NK-92 treated with Interleukin-12 subunit alpha and Interleukin-12 subunit beta, amount 100 ng/mL, for 24 hours (cell line): ENCODE data around the gene THRA.
"Not testable (repeated sequence)": the region's sequence is repeated elsewhere in the genome, so short reads cannot be mapped to it uniquely, and the experiment has no call there.

Experiments used
- DNase-seq: peaks from one replicate; lab custom pipeline; 2025; lab: John Stamatoyannopoulos, UW

THRA gene

DNA sequence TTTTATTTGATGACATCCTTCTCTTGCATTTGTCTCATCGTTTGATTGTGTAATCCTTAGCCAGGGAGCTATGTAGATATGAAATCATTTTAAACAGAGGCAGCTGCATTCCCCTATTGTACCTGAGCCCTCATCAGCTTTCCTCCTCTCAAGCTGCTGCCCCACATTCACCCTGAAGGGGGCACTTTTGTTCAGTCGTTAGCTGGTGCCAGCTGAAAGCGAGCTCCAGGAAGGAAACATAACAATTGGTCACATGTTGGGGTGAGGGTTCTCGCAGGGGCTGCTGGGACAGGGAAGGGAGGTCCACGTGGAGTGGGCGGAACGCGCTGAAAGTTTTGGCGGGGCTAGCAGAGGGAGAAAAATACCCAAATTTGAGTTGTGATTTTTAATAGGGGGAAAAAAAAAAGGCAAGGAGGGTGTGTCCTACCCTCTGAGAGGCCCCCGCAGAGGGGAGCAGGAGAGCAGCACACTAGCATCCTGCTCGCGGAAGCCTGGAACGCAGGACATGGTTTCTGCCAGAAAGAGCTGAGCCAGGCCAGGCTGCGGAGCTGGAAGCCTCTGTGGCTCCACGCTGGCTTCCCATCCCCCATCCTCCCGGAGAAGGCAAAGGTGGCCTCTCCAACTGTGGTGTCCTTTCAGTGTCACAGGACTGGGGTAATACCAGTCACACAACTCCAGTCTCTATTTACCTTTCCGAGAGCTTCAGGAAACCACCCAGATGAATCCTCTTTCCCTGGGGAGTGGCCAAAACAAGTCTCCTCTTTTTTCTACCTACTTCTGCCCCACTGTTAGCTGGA lies 50.5 kb downstream of the THRA start:
- DNase-seq, result peak; percentile 88

DNA sequence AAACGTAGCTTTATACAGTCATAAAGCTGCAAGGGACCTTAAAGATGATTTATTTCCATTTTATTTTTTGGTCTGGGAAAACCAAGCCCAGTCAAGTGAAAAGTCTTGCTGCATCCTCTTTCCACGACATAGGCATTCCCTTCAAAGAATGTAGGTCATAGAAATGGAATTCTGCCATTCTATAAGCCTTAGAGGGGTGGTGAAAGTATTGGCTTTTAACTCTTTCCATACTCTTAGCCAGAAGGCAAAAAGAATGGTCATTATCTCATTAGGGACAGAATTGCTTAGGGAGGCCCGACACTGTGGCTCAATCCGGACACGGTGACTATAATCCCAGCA lies 51.1 kb downstream of the THRA start:
- DNase-seq, result no peak

DNA sequence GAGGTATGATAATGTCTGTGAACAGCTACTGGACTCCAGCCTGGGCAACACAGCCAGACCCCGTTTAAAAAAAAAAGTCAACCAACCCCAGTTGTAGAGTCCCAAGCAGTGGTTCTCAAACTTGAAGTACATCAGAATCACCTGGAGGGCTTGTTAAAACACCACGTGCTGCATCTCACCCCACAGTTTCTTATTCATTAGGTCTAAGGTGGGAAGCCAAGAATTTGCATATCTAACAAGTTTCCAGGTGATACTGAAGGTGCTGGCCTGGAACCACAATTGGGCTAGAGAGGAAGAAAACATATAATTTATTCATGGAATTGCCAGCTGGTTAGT lies 52.3 kb downstream of the THRA start:
- no peak for DNase-seq

DNA sequence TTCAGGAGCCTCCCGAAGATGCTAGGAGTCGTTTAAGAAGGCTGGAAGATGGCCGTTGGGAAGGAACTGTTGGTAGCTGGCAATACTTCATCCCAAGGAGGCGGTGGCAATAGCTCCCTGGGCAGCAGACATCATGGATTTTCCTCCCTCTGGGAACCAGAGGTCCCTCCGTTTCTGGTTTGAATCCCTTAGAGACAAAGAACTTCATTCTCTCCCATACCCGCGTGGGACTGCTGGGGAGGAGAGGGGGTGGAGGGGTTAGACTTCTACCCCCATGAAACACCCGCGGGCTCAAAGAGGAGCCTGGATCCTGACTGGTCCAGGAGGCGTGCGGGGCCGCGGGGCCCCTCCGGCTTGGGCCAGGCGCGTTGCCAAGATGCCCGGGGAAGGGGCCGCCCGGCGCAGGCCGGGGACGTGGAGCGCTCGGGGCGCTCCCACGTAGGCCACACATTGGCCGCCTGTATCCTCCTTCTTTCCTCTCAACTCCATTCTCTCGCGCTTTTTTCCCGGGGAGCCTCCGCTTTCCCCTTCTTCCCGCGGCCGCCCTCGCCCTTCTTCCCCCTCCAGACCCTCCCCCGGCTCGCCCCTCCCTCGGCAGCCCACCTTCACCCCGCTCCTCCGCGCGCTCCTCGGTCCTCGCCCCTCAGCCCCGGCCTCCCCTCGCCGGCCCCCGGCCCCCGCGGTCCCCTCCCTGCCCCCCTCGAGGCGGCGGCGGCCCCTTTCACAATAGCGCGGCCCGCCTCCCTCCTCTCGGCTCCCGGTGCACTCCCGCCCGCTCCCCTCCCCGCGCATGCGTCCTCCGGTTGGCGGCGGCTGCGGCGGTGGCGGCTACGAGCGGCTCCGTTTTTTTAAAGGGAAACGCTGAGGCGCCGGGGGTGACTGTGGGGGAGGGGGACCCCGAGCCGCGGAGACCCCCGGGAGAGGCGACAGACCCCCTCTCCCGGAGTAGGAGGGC lies 58.7 kb downstream of the THRA start, which contains the start of gene MSL1:
Gene MSL1, plus strand, starts transcription at position 791 of the 955 bp plus-strand sequence. CDS start 642 bp downstream, outside the sequence.
- DNase-seq, result peak; percentile 78

DNA sequence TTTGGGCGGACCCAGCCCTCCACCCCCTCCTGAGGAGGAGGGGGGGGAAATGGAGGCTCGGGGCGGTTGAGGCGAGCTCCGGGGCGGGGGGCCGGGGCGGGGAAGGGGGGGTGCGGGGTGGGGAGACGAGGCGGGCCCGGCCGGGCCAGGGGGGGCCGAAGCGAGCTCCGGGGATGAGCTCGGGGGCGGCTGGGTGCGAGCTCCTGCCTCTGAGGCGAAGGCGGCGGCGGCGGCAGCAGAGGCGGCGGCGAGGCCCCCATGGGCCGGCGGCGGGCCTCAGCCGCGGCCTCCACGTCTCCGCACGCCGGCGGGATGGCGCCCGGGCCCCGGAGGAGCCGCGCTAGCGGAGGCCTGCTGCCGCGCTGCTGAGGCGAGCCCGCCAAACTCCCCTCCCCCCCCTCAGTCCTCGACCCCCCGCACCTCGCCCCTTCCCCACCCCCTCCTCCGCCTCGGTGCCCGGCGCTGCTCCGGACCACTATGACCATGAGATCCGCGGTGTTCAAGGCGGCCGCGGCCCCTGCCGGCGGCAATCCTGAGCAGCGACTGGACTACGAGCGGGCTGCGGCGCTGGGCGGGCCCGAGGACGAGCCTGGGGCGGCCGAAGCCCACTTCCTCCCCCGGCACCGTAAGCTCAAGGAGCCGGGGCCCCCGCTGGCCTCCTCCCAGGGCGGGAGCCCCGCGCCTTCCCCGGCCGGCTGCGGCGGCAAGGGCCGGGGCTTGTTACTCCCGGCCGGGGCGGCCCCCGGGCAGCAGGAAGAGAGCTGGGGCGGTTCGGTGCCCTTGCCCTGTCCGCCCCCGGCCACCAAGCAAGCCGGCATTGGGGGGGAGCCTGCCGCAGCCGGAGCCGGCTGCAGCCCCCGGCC lies 59.6 kb downstream of the THRA start:
- peak; percentile 66 for DNase-seq

DNA sequence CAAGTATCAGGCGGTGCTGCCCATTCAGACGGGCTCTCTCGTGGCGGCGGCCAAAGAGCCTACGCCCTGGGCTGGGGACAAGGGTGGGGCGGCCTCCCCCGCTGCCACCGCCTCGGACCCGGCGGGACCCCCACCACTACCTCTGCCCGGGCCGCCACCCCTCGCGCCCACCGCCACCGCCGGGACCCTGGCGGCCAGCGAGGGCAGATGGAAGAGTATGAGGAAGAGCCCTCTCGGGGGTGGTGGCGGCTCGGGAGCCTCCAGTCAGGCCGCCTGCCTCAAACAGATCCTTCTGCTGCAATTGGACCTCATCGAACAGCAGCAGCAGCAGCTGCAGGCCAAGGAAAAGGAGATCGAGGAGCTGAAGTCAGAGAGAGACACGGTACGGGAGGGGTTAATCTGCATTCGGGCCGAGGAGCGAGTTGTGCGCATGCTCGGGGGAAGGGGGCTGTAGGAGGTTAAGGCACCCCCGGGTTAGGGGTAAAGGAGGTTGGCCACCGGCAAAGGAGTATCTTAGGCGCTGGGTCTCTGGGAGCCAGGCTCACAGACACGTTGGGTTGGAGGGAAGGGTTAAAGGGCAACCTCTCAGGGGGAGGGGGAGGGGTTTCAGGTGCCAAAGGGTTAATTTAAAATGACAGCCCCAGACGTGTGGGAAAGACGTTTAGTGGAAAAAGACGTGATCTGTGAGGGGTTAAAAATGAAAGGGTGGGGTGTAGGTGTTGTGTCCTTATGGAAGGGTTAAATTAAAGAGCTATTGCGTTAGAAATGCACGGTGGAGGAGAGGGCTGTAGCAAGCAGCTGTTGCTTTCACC lies 60.4 kb downstream of the THRA start:
- DNase-seq, result peak; percentile 45

DNA sequence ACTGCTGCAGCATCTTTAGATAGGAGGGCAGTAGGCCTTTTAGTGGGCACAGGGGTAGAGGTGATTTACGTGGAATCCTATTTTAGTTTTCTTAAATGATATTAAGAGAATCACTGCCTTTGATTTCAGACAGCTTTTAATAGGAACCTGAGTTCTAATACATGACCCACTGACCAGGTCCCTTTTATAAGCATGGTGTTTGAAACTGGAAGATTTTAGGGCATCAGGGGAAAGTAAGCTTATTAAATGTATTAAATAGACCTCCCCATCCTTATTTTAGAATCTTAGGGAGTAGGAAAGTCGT lies 61.0 kb downstream of the THRA start:
- DNase-seq, result no peak

DNA sequence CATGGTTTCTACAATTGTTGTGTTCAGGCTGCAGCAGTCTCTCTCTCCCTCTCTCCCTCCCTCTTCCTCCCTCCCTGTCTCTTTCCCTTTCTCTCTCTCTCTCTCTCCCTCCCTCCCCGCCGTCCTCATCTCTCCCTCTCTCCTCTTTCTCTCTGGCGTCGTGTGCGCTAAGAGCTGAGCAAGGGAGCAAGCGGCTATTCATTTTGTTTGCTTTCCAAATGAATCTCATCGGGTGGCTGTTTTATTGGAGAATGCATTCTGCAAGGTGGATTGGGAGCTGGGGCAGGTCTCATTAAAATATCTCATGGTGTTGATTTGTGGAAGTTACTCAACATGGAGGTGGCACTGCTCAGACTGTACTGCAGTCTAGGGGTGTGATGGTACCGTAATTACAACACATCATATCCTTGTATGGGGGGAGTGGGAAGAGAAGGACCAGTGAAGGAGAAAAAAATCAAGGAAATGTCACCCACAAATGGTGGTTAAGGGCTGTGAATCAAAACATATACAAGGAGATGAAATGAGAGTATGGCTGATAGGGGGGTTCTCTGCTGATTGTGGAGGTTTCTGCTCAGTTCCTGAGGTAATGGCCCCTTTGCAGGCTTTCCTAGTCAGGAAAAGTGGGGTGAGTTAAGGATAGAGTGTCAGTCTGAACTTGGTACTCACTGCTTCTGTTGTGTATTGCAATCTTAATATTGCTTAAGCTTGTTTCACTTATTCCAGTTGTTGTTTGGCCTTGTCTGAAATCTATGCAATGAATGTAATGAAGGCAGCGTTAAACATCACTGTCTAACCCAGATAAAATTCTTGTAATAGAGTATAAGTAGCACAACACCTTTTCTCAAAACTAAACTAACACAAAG lies 61.7 kb downstream of the THRA start:
- no peak for DNase-seq

DNA sequence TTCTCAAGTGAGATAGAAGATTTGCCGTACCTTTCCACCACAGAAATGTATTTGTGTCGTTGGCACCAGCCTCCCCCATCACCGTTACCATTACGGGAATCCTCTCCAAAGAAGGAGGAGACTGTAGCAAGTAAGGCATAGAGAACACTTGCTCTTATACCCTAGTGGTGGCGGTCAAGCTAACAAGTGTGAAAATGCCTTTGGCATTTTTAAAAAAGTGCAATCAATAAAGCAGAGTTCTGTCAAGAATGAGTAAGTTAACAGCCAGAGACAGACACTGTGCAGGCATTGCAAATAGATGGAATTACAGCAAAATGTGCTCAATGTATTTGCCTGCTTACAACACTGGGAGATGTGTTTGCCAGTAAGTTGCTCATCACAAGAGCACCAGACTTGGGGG lies 66.7 kb downstream of the THRA start:
- DNase-seq, result no peak

DNA sequence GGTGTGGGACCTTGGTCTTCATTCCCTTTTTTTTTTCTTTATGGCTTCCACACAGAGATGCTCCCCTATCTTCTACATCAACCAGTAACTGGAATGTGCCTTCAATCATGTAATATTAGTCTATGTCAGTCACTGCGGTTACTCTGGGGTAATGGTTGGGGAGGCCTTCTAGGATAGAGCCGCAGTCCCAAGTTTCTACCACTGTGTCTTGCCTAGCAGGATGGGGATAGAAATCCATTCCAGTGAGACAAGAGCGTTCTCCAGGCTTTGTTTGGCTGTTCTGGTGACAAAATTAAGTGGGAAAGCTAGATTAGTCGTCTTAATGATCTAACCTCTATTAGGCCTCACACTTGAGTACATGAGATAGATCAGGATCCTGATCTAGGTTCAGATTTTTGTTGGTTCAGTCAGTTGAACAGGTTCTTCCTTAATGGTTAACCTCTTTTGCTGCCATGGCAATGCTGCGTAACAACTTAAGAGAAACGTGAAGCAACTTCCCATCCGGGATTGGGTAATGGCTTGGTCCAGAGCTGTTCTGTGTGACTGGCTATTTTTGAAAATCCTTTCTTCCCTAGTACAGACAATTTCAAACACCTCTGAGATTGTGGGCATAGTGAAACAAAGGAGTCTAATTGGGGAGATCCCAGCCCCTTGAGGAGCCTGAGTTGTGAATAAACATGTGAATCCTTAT lies 67.7 kb downstream of the THRA start:
- no peak for DNase-seq

DNA sequence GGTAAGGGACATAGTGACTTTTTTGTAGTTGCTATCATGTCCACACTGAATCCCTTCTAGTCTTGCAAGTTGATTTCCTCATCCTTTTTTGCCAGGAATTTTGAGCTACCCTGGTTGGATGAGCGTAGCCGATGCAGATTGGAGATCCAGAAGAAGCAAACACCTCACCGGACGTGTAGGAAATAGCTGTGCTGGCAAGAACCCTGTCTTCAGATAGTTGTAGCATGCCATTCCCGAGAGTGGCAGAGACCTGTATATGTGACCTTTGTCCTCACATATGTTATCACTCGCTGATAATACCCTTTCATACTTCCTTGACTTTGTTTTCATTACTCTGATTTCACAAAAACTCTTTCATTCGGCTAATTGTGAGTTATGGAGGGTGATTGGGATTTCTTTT lies 71.4 kb downstream of the THRA start:
- DNase-seq, result no peak

DNA sequence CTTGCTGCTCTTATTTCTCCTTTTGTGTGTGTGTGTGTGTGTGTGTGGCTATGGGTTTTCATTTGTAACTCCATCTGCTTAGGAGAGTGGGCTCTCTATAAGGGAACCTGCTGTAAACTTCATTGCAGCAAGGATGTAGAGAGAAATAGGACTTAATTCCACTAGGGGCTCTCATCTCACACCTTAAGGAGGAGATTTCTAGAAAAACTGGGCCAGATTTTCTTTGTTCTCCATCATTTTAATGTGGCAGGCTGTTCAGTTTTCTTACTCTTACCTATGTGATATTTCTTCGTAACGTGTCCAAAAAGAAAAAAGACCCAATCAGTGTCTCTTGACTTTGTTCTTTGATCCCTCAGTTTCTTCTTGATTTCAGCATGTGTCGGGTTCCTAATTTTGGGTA lies 73.1 kb downstream of the THRA start:
- DNase-seq, result no peak

DNA sequence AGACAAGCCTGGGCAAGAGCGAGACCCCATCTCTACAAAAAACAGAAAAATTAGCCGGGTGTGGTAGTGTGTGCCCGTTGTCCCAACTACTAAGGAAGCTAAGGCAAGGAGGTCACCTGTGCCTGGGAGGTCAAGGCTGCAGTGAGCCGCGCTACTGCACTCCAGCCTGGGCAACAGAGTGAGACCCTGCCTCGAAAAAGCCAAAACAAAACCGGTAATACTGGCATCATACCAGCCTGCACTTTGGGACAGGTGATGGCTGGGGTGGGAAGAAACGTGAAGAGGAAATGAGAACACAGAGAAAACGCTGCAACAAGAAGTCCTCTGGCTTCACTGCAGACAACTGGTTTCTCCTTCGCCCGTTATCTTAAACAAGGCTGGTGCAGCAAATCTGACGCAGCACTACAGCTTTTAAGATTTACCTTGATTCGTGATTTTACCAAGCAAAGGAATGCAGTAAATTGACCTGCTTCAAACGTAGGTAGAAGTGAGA lies 76.8 kb downstream of the THRA start:
- no peak for DNase-seq

DNA sequence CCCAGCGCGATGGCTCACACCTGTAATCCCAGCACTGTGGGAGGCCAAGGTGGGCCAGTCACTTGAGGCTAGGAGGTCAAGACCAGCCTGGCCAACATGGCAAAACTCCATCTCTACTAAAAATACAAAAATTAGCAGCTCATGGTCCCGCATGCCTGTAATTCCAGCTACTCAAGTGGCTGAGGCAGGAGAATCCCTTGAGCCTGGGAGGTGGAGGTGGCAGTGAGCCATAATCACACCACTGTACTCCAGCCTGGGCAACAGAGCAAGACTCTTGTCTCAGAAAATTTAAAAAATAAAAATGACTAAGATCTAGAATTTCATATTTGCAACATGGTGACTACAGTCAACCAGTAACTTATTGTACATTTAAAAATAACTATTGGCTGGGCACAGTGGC lies 80.4 kb downstream of the THRA start:
- DNase-seq, result not testable (repeated sequence)
